ENCODE measurements around the gene RBFOX1. TPM values are rescaled to one million over a fixed set of nuclear protein-coding genes. Genes with fewer than 3 reads are reported as not detected.

Gene RBFOX1
- total and polyA plus RNA-seq, 9 donors, result 0.28 to 2.6 (median 0.48) TPM; not detected in 2

- no peak for DNase-seq
- Histone ChIP-seq H3K27me3 (no peaks in the 10 kb centered on the region), H3K27ac (no peak overlapping the region), H3K36me3 (no peaks in the 10 kb centered on the region), H3K4me1 (ENCODE audit: insufficient read depth) (no peaks in the 10 kb centered on the region), H3K9me3 (no peaks in the 10 kb centered on the region), H3K4me3 (no peak overlapping the region)
- TF ChIP-seq, protein P1, sequence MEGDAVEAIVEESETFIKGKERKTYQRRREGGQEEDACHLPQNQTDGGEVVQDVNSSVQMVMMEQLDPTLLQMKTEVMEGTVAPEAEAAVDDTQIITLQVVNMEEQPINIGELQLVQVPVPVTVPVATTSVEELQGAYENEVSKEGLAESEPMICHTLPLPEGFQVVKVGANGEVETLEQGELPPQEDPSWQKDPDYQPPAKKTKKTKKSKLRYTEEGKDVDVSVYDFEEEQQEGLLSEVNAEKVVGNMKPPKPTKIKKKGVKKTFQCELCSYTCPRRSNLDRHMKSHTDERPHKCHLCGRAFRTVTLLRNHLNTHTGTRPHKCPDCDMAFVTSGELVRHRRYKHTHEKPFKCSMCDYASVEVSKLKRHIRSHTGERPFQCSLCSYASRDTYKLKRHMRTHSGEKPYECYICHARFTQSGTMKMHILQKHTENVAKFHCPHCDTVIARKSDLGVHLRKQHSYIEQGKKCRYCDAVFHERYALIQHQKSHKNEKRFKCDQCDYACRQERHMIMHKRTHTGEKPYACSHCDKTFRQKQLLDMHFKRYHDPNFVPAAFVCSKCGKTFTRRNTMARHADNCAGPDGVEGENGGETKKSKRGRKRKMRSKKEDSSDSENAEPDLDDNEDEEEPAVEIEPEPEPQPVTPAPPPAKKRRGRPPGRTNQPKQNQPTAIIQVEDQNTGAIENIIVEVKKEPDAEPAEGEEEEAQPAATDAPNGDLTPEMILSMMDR (IDR thresholded peaks at IDR 0.05), result no peak
- TF ChIP-seq POLR2A (IDR thresholded peaks at IDR 0.05) (no peak), EP300 (IDR thresholded peaks at IDR 0.05) (no peak)
- intact Hi-C loops (cut with DNase I), result no loop called here
These were observed 16.3 kb upstream of the RBFOX1 start for GRCh38 chr16:7316281-7316888.

DNA sequence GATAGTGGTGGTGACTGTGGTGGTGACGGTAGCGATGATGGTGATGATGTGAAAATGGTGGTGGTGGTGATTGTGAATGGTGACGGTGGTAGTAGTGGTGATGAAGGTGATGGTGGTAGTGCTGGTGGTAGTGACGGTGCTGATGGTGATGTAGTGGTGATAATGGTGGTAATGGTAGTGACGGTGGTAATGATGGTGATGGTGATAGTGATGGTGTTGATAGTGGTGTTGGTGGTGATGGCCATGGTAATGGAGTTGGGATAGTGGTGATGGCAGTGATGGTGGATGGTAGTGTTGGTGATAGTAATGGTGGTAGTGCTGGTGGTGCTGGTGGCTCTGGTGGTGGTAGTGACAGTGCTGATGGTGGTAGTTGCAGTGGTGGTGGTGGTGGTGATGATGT, 14.7 kb upstream of the RBFOX1 start:
- no peak overlapping the region for H3K27ac ChIP-seq
- 94% methylated on average over 5 of the region's 5 CpGs for WGBS, 3 donors
- H3K4me1 ChIP-seq (ENCODE audit: insufficient read depth), result no peaks in the 10 kb centered on the region
- H3K36me3 ChIP-seq, result no peaks in the 10 kb centered on the region
- TF ChIP-seq, protein P1 (IDR thresholded peaks at IDR 0.05), result no peak
- TF ChIP-seq EP300 (IDR thresholded peaks at IDR 0.05) (no peak), POLR2A (IDR thresholded peaks at IDR 0.05) (no peak)
- intact Hi-C loops (cut with DNase I), result no loop called here
- no peak for DNase-seq
- H3K4me3 ChIP-seq, result no peak overlapping the region
- no peaks in the 10 kb centered on the region for H3K27me3 ChIP-seq
- no peaks in the 10 kb centered on the region for H3K9me3 ChIP-seq

DNA sequence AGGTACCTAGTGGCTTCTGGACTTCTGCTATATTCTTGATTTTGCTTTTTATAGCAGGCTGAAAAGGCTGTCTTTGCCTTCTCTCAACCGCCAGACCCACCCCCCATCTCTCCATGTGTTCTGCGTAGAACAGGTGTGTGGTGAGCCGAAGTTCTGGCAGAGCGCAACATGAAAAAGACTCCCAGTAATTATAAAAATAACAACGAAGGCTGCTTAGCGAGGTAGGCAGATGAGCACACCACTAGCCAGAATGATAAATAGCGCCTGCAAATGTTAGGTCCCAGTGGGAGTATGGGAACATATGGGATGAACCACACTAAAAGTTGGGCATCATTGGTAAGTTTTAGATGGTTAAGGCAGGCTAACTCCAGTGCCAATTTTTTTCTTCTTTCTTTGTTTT, 14.0 kb upstream of the RBFOX1 start:
- Histone ChIP-seq H3K4me3 (no peak overlapping the region), H3K27ac (no peak overlapping the region), H3K9me3 (no peaks in the 10 kb centered on the region), H3K36me3 (no peaks in the 10 kb centered on the region), H3K4me1 (ENCODE audit: insufficient read depth) (no peaks in the 10 kb centered on the region), H3K27me3 (no peaks in the 10 kb centered on the region)
- 54 to 62% (median 56%) methylated on average over 7 of the region's 7 CpGs for WGBS, 3 donors
- intact Hi-C loops (cut with DNase I), result no loop called here
- no peak for DNase-seq
- TF ChIP-seq EP300 (IDR thresholded peaks at IDR 0.05) (no peak), POLR2A (IDR thresholded peaks at IDR 0.05) (no peak)
- TF ChIP-seq, protein P1 (IDR thresholded peaks at IDR 0.05), result no peak

DNA sequence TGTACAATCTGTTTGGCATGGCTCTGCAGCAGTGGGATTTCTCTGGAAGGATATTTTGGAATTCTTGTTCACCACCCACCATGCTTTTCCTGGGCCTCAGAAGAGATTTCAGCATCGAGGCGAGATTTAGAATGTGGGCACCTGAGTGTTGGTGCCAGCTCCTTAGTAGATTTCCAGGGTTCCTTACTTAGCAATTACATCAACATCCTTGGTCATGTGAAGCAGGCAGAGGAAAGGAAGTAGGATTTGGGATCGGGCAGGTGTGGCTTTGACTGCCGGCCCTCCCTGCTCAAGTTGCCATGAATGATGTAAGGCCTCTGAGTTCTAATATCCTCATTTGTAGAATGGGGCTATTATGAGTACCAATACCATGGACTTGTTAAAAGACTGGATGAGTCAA, 13.1 kb upstream of the RBFOX1 start:
- DNase-seq, result no peak
- TF ChIP-seq EP300 (IDR thresholded peaks at IDR 0.05) (no peak), POLR2A (IDR thresholded peaks at IDR 0.05) (no peak)
- TF ChIP-seq, protein P1 (IDR thresholded peaks at IDR 0.05), result no peak
- no peak overlapping the region for H3K4me3 ChIP-seq

More for the DNA sequence above, 13.1 kb upstream of the RBFOX1 start:
- 56 to 66% (median 58%) methylated on average over 4 of the region's 4 CpGs for WGBS, 3 donors
- H3K27ac ChIP-seq, result no peak overlapping the region
- intact Hi-C loops (cut with DNase I), result no loop called here
- H3K9me3 ChIP-seq, result no peaks in the 10 kb centered on the region
- no peaks in the 10 kb centered on the region for H3K4me1 ChIP-seq (ENCODE audit: insufficient read depth)
- H3K27me3 ChIP-seq, result no peaks in the 10 kb centered on the region
- no peaks in the 10 kb centered on the region for H3K36me3 ChIP-seq

All from ovary (tissue), 9 donors.